GM18517 (cell line): ENCODE measurements around the gene E2F4.

Experiments used
- ATAC-seq: cut with Tn5 transposase; IDR thresholded peaks from one replicate; pipeline ENCODE4 v1.9.1; 2021; ENCODE audit warnings: mild to moderate bottlenecking, moderate library complexity; ENCODE audit not compliant: unreplicated experiment

Gene E2F4

DNA sequence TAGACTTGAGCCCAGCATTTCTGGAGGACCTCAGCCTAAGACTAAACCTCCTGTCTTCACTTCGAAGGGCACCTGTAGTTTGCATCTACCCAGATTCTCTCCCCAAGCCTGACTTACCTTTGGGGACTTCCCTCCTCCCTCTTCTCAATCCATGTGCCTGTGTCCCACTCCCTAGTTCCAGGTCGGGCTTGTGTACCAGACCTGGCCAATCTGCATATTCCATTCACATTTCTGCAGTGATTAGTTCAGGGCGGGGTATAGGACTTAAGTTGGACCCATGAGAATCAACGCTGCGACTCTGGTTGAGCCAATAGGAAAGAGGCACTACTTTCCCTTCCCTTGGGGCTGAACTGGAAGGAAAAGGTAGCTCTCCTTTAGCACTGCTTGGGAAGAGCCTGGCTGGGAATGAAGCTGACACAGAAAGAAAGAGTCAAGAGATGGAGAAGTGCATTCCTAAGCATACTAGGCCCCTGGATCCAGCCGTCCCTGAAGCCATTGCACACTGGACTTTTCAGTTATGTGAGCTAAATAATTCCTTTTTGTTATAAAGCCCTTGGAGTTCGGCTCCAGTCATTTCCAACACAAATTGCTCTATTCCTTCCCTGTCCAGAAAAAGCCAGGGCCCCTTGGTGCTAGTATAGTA, 34.7 kb upstream of the E2F4 start:
- no peak for ATAC-seq

DNA sequence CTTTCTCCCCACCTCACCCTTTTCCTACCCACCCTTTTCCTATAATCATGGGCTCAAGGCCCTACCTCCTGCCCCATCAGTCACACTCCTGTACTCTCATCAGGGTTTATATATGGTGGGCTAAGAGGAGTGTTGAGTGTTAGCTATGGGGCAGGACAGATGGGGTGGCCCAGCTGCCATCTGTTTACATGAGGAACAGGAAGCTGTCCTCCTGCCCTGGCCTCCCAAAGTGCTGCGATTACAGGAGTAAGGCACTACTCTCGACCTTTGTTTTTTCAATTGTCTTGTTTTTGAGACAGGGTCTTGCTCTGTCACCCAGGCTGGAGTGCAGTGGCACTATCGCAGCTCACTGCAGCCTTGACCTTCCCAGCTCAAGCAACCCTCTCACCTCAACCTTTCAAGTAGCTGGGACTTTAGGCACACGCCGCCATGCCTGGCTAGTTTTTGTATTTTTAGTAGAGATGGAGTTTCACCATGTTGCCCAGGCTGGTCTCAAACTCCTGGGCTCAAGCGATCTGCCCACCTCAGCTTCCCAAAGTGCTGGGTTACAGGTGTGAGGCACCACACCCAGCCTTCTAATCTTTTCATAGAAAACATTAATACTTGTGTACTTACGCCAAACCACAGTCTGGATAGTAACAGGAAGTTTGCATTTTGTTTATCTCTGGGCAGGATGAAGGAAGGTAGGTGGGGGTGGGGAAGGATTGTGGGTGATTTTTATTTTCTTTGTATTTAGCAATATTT, 33.9 kb upstream of the E2F4 start:
- ATAC-seq: no peak

DNA sequence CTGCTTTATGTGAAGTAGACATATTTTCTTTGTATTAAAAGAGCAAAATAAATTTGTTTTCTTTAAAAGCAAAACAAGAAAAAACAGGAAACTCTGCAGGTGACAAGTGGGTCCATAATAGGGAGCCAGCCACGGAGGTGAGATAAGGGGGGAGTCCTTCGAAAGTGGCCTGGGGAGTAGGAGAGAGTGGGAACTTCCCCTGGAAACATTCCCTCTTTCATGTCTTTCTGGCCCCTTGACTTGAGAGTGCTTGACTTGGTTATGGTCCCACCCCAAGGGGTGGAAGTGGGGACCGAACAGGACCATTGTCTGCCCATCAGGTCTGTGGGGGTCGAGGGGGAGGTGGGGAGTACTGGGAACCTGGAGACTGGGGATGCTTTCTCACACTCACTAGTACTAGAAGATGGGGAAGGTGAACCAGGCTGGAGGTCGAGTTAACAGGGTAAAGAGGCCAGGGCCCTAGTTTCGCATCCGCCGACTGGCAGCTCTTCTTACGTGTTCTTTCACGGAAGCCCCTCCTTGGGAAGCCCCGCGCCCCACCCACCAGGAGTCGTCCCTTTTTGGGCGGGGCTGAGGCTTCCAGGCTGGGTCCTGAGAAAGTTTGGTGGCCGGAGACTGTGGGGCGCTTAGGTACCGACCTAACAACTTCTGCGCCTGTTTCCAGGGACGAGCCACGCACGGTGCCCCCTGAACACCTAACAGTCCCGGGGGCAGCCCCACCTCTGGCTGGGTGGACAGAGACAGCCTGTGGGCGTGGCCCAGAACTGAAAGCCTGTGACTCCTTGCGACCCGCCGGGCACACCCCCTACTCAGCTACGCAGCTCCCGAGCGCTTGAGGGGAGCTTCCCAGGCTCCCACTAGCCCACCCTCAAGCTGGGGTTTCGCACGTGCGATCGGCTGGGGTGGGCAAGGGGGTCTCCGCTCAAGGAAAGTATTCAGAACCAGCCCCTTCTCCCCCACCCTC, 33.0 kb upstream of the E2F4 start:
- ATAC-seq: peak; percentile 40

- ATAC-seq: no peak
These were observed 30.3 kb upstream of the E2F4 start for GRCh38 chr16:67161595-67162058.

GRCh38 chr16:67162506-67163163, 29.3 kb upstream of the E2F4 start:
- no peak for ATAC-seq

DNA sequence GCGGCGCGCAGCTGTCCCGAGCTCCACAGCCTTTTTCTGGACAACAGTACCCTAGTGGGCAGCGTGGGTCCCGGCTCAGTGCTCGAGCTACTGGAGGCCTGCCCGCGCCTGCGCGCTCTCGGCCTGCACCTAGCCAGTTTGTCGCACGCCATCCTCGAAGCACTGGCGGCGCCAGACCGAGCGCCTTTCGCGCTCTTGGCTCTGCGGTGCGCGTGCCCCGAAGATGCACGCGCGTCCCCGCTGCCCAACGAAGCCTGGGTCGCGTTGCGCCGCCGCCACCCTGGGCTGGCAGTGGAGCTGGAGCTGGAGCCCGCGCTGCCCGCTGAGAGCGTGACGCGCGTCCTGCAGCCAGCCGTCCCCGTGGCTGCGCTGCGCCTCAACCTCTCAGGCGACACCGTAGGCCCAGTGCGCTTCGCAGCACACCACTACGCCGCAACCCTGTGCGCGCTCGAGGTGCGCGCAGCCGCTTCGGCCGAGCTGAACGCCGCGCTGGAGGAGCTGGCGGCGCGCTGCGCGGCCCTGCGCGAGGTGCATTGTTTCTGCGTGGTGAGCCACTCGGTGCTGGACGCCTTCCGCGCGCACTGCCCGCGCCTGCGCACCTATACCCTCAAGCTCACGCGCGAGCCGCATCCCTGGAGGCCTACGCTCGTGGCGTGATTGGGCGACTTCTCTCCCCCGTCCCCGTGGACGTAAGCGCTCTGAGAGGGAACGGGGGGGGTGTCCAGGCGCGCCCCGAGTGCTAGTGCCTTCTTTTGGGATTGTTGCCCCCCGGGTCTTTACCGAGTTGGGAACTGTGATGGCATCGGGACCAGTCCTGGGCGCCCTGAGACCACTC, 28.6 kb upstream of the E2F4 start:
- no peak for ATAC-seq

GRCh38 chr16:67163999-67164558, 27.9 kb upstream of the E2F4 start:
- no peak for ATAC-seq

- ATAC-seq: no peak
These were observed 27.3 kb upstream of the E2F4 start, which contains the start of gene HSF4 for GRCh38 chr16:67164599-67165061. TSS of gene HSF4 (plus strand) at chr16:67164745. CDS start at chr16:67164812, 67 bp downstream.

DNA sequence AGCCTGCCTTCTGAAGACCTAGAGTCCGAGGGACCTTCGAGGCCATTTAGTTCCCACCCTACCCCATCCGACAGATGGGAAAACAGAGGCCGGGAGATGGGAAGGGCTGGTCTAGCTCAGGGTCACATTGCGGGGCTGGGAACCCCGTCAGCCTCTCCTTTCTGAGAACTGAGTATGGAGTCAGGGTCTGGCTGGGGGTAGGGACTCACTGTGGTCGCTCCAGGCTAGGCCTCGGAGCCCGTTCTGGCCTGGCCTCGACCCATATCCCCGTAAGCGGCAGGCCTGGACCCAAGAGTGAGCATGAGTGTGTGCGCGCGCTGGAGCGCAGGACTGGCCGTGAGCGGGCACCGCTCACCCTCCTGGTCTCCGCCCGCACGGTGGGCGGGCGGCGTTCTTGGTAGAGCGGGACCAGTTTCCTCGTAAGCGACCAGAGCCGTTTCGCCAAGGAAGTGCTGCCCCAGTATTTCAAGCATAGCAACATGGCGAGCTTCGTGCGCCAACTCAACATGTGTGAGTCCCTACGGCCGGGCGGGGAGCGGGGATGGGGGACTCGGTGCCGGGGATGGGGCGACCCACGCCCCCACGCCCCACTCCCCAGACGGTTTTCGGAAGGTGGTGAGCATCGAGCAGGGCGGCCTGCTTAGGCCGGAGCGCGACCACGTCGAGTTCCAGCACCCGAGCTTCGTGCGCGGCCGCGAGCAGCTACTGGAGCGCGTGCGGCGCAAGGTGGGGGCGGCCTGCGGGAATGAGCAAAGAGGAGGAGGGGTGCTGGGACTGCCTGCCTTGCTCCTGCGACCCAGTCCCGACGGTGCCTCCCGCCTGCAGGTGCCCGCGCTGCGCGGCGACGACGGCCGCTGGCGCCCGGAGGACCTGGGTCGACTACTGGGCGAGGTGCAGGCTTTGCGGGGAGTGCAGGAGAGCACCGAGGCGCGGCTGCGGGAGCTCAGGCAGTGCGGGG, 26.6 kb upstream of the E2F4 start:
- ATAC-seq: no peak

DNA sequence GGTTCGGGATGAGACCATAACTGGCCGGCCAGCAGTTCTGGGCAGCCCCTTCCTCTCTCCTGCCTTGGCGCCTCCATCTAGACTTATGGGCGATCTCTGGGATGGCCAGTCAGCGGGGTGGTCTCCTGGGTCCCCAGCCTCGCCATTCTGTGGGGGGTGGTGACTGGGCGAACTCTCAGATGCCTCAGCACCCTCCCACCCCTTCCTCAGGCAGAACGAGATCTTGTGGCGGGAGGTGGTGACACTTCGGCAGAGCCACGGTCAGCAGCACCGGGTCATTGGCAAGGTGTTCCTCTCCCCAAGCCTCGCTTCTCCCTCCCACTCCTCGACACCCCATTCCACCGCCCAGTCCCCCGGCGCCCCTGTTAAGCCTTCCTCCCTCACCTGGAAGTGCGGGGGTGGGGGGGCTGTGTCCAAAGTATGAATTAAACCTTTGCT, 25.8 kb upstream of the E2F4 start:
- no peak for ATAC-seq

DNA sequence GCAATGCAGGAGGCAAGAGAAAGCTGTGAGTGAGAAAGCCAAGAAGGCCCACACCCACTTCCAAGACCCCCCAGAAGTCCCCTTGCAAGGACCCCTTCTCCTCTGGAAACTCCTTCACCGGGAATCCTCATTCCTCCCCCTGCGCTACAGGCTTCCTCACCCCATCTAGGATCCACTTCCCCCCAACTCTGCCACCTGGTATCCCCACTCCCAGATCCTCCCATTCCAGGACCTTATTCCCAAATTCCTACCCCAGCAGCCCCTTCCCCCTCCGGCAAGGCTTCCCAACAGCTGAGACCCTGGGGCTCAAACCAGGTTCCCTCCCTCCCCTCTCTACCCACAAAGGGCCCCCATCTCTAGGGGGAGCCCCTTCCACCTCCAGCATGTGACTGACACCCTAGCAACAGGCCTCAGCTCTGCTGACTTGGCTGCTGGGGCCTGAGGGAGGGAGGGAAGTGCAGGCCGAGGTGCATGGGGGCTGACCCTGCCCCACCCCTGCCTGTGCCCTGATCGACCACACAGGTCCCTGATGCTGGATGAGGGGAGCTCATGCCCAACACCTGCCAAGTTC, 25.3 kb upstream of the E2F4 start:
- ATAC-seq: no peak

DNA sequence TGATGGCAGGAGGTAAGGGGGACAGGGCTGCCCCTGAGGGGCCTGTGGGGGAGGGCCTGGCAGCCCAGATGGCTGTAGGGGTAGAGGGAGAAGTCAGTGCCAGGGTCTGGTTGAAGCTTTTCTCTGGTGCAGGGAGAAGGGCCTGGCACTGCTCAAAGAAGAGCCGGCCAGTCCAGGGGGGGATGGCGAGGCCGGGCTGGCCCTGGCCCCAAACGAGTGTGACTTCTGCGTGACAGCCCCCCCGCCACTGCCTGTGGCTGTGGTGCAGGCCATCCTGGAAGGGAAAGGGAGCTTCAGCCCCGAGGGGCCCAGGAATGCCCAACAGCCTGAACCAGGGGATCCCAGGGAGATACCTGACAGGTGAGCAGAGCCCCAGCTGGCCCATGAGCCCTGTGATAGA, 24.4 kb upstream of the E2F4 start:
- ATAC-seq: no peak

DNA sequence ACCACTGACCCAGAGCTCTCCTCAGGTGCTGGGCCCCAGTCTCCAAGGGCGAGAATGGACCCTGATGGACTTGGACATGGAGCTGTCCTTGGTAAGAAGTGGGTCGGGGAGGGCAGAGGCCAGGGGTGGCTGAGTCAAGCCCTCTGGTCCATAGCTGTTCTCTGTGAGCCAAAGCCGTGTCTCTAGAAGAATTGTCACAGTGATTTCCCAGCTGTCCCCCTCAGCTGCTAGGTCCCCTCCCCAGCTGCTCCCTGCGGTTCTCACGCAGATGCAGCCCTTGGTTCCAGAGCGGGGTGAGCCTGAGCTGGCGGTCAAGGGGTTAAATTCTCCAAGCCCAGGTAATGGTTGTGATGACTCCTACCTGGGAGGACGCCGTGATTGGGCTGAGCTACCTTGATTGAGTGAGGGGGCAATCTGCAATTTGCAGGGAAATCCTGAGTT, 22.9 kb upstream of the E2F4 start:
- no peak for ATAC-seq

DNA sequence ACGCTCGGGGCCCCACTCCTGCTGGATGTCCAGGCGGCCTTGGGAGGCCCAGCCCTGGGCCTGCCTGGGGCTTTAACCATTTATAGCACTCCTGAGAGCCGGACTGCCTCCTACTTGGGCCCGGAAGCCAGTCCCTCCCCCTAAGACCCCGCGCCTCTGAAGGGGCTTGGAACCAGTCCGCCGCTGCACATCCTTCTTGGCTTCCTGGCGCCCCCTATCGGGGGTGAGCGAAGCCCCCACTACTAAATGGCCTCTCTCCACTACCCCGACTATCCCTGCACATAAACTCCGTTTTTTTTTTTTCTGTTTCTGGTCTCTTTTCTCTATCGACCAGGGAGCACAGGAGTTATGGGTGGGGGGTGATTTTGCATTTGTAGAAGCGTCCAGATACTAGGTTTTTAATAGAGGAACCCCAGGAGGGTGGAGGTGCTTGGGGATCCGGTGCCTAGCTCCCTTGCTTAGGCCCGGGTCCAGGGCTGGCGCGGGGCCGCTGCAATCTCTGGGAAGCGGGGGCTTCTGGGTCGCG, 22.2 kb upstream of the E2F4 start:
- no peak for ATAC-seq

- ATAC-seq: no peak
These were observed 21.6 kb upstream of the E2F4 start, which contains the start of gene NOL3 for GRCh38 chr16:67170168-67170948. TSS of gene NOL3 (plus strand) at chr16:67170538.

- no peak for ATAC-seq
These were observed 20.9 kb upstream of the E2F4 start for GRCh38 chr16:67170949-67171649.
